HepG2 (cell line): Measurements from ENCODE around the gene CD2.

Experiments used
- EHMT2 ChIP-seq: fragments of 200-600 bp; sonication (generic); IDR thresholded peaks from 2 replicates; pipeline ENCODE4 v1.7.0; 2017; ENCODE audit warnings: antibody characterized with exemption, low read depth, low read length, borderline replicate concordance
- JUNB ChIP-seq: sonication (generic); formaldehyde crosslinking; IDR thresholded peaks from 2 replicates; pipeline ENCODE4 v1.8.0; 2022; ENCODE audit warnings: missing genetic modification reagents, mild to moderate bottlenecking, borderline replicate concordance
- ZNF644 ChIP-seq: IDR thresholded peaks from 2 replicates; pipeline ENCODE4 v1.6.1; 2016; ENCODE audit warnings: low read depth
- TF ChIP-seq, protein P1 (sequence below): sonication (generic); formaldehyde crosslinking; IDR thresholded peaks from 2 replicates; pipeline ENCODE4 v1.4.0; 2020; ENCODE audit warnings: mild to moderate bottlenecking, missing genetic modification reagents

DNA sequence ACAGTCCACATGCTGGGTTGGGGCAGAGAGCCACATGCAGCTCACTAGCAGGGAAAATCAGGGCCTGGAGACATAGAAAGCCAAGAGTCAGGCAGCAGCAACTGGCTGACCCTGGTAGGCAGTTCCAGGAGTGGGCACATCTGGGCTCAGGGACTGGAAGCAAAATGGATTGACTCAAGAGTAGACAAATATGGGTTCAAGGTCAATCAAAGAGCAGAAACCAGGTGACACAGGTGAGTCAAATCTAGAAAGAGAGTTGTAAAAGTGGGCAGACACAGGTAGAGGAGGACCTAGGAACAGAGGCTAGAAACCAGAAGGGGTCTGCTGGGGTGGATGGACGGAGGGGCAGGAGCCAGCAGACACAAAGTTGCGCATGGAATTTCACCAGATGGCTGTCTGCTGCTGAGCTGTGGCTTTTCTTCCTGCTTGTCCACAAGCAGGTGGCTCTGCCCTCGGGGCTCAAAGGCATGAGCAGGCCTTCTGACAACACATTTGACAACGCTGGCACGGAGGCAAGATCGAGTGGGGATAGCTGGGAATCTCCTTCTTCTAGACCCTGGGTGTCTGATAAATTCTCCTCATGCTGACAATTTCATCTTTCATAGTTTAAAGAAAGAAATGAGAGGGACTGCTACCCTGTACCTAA, 45.9 kb upstream of the CD2 start:
- TF ChIP-seq ZNF644 (CRISPR knock-in tag) (no peak), JUNB (CRISPR knock-in tag) (no peak), EHMT2 (no peak)
- TF ChIP-seq, protein P1, sequence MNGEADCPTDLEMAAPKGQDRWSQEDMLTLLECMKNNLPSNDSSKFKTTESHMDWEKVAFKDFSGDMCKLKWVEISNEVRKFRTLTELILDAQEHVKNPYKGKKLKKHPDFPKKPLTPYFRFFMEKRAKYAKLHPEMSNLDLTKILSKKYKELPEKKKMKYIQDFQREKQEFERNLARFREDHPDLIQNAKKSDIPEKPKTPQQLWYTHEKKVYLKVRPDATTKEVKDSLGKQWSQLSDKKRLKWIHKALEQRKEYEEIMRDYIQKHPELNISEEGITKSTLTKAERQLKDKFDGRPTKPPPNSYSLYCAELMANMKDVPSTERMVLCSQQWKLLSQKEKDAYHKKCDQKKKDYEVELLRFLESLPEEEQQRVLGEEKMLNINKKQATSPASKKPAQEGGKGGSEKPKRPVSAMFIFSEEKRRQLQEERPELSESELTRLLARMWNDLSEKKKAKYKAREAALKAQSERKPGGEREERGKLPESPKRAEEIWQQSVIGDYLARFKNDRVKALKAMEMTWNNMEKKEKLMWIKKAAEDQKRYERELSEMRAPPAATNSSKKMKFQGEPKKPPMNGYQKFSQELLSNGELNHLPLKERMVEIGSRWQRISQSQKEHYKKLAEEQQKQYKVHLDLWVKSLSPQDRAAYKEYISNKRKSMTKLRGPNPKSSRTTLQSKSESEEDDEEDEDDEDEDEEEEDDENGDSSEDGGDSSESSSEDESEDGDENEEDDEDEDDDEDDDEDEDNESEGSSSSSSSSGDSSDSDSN (CRISPR knock-in tag): no peak
